ENCODE data around the gene ALG14. TPM values are rescaled to one million over a fixed set of nuclear protein-coding genes. Genes with fewer than 3 reads are reported as not detected.
A peak's percentile ranks its signal among the peaks of the same experiment; 100 is the strongest.

The ALG14 gene
- total and polyA plus RNA-seq, 2 of the 4 experiments (the other 2 are of a cell fraction), result 1.7 to 2.0 TPM

GRCh38 chr1:94926915-94927404, 145.8 kb downstream of the ALG14 start, which contains the start of gene CNN3 (continued):
- no peak for TF ChIP-seq NFE2L2 (IDR thresholded peaks at IDR 0.05; ENCODE audit: low read depth, low read length)

GRCh38 chr1:94926126-94926914, 146.4 kb downstream of the ALG14 start:
- Histone ChIP-seq H3K4me2 (ENCODE audit: low read depth, low read length) (peak overlapping the region; percentile 97; the same call in 1 of the 2 replicates), H4K5ac (ENCODE audit: low read depth, low read length) (peak overlapping the region; percentile 13), H4K8ac (ENCODE audit: low read depth in 2 of 2, low read length in 2 of 2) (peak overlapping the region; percentile 54 to 98), H2BK5ac (ENCODE audit: low read depth, low read length, poor library complexity, severe bottlenecking) (peak overlapping the region; percentile 89), H2AK9ac (replicated peaks; ENCODE audit: low read depth, low read length, poor library complexity) (peak overlapping the region; percentile 99), H4K91ac (ENCODE audit: insufficient read depth, low read depth, low read length) (peak overlapping the region; percentile 92), H2BK15ac (ENCODE audit: low read depth, low read length) (peak overlapping the region; percentile 64; the same call in 1 of the 3 replicates), H2AFZ (replicated peaks; ENCODE audit: low read length, poor library complexity) (peak overlapping the region; percentile 73), H3K9me3 (ENCODE audit: control insufficient read depth, insufficient read depth, low read length) (no peaks in the 10 kb centered on the region), H3K4me3 (ENCODE audit: insufficient read depth, low read depth, low read length) (peak overlapping the region; percentile 63), H3K18ac (ENCODE audit: low read depth, low read length) (peak overlapping the region; percentile 55), H3K36me3 (ENCODE audit: control insufficient read depth, insufficient read depth, low read length) (peaks cover 7% of the 10 kb centered on the region), H4K20me1 (ENCODE audit: insufficient read depth, low read length) (peaks cover 43% of the 10 kb centered on the region), H3K14ac (replicated peaks; ENCODE audit: low read depth, low read length) (peak overlapping the region; percentile 100), H3K27ac (ENCODE audit: insufficient read depth, low read length) (peak overlapping the region; percentile 93), H3K4me1 (ENCODE audit: control insufficient read depth, insufficient read depth, low read length) (peaks cover 23% of the 10 kb centered on the region), H3K23ac (ENCODE audit: low read depth, low read length) (peak overlapping the region; percentile 98), H3K9me1 (ENCODE audit: insufficient read depth, low read length) (peaks cover 15% of the 10 kb centered on the region; the same call in 1 of the 2 replicates), H2BK20ac (ENCODE audit: low read depth, low read length) (peak overlapping the region; percentile 6; the same call in 1 of the 2 replicates), H3K79me1 (ENCODE audit: low read depth in 1 of 2, low read length in 2 of 2) (peaks cover 4 to 45% of the 10 kb centered on the region in 2 experiments; a peak in 2 of 4 replicates), H3K4ac (ENCODE audit: low read depth, low read length) (peak overlapping the region; percentile 97), H2AK5ac (ENCODE audit: low read depth, low read length) (peak overlapping the region; percentile 71), H3K56ac (ENCODE audit: extremely low read depth, insufficient read depth, low read length) (peak overlapping the region; percentile 99), H3K9ac (ENCODE audit: low read depth, low read length) (peak overlapping the region; percentile 89), H2BK120ac (ENCODE audit: low read depth, low read length) (peak overlapping the region; percentile 96), H3K27me3 (ENCODE audit: control insufficient read depth, insufficient read depth, low read length) (no peaks in the 10 kb centered on the region)
- ChIA-PET CTCF (interaction anchor here (1.0 to 1.8 kb wide), 2 partner anchors 13 to 72 kb away, joined by 3 to 7 read pairs; no protein-coding TSS in a partner anchor), POLR2A (ENCODE audit: unreplicated experiment) (interaction anchor here (0.7 kb wide), 1 partner anchor 86 kb away, joined by 4 read pairs; no protein-coding TSS in a partner anchor)
- DNase-seq (peak; percentile 53), ATAC-seq (ENCODE audit: low read depth) (peak; percentile 24)
- in situ Hi-C loops (cut with MboI; ENCODE audit: low sequenced_read_pairs), result no loop called here
- intact Hi-C loops (cut with micrococcal nuclease), result loop anchor here (10.0 kb wide), 1 partner anchor 308 kb away; the partner anchor contains the start of gene RWDD3
- dilution Hi-C loops (cut with HindIII; ENCODE audit: low sequenced_read_pairs, unreplicated experiment), result no loop called here
- 0% methylated on average over 35 of the region's 78 CpGs; no CpG with 5 or more reads in 1 of the 2 experiments for WGBS, 2 experiments (ENCODE audit: extremely low coverage in 2 of 2, insufficient read length in 1 of 2)
- no TSS peak for BruUV-seq (replicated peaks)
- TF ChIP-seq USF2 (IDR thresholded peaks at IDR 0.05; ENCODE audit: low read depth, low read length), result no peak
- TF ChIP-seq CHD1 (IDR thresholded peaks at IDR 0.05; ENCODE audit: low read depth, low read length), result no peak; the same call in 1 of the 2 replicates
- TF ChIP-seq MXI1 (IDR thresholded peaks at IDR 0.05; ENCODE audit: borderline replicate concordance, low read depth, low read length), result no peak
- peak; percentile 23; the same call in 1 of the 2 replicates for TF ChIP-seq SMC3 (IDR thresholded peaks at IDR 0.05; ENCODE audit: low read depth, low read length)
- no peak; the same call in 1 of the 2 replicates for TF ChIP-seq POLR2A (IDR thresholded peaks at IDR 0.05; ENCODE audit: low read depth, low read length)
- peak; percentile 31 for TF ChIP-seq RAD21 (IDR thresholded peaks at IDR 0.05; ENCODE audit: low read length)
- TF ChIP-seq MAZ (IDR thresholded peaks at IDR 0.05; ENCODE audit: borderline replicate concordance, low read depth, low read length), result peak; percentile 24; the same call in 1 of the 2 replicates
- TF ChIP-seq CTCF (conservative IDR thresholded peaks at IDR 0.05; ENCODE audit: low read depth, low read length), result peak; percentile 51
- TF ChIP-seq NFE2L2 (IDR thresholded peaks at IDR 0.05; ENCODE audit: low read depth, low read length), result no peak
- no peak for TF ChIP-seq FOS (IDR thresholded peaks at IDR 0.05; ENCODE audit: low read depth, low read length)
- no peak for TF ChIP-seq RCOR1 (IDR thresholded peaks at IDR 0.05; ENCODE audit: insufficient replicate concordance, low read length)
- TF ChIP-seq MAFK (IDR thresholded peaks at IDR 0.05; ENCODE audit: low read depth, low read length), result no peak
